ENCODE results near the gene SNAP47. TPM values are rescaled to one million over a fixed set of nuclear protein-coding genes. Genes with fewer than 3 reads are reported as not detected.

Gene SNAP47
- total and polyA plus RNA-seq, 9 of the 15 experiments (the other 6 are each of a cell fraction or from before 2014, with no cell fraction given), result 2.5 to 41.3 (median 32.6) TPM

DNA sequence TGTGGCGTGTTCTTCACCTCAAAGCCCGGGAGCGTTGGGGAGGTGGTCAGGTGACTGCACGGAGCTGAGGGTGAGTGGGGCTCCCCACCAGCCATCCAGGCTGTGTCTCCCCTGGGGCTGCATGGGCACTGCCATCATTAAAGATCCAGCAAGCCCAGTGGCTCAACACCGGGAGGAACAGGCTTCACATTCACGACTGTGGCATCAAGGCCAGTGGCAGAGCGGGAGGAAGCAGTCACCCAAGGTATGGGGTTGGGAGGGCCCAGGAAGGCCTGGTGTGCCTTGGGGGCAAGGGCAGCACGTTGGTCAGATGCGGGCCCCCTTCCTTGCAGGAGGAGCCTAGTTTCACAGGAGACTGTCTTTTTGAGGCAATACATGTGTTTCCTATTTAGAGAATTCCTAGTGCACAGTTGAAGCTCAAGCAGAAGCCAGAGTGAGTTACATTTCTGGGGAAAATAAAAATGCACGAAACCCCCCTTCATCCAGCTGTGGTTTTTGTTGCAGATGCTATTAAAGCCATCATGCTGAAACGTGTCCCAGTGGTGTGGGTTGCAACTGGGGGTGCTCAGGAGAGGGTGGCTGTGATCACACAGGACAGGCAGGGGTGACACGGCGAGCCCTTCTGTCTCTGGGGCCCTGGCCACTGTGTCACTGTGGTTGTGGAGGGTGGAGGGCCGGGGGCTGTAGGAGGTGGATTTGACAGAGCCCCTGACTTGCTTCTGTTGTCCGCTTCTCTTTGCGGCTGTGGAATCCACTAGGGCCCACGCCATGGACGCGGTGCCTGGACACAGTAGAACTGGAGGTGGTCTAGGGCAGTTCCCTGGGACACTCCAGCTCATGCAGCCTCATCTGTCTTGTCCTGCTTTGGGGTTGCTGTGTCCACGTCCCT, 34.1 kb downstream of the SNAP47 start:
- Histone ChIP-seq H3K9me1 (ENCODE audit: control insufficient read depth, insufficient read depth, low read length) (peaks cover 3% of the 10 kb centered on the region), H3K4me2 (ENCODE audit: insufficient read depth, low read length) (no peak overlapping the region), H3K27ac (ENCODE audit: extremely low read depth, low read depth, low read length) (no peak overlapping the region), H3K27me3 (ENCODE audit: control insufficient read depth in 2 of 2, insufficient read depth in 2 of 2, low read length in 2 of 2) (no peaks in the 10 kb centered on the region), H4K20me1 (replicated peaks; ENCODE audit: control insufficient read depth, insufficient read depth, low read length) (0 out of 2 replicates have a peak, but pooled peaks cover 5% of the 10 kb centered on the region), H3K9me3 (replicated peaks; ENCODE audit: control insufficient read depth, insufficient read depth, low read depth, low read length) (no peaks in the 10 kb centered on the region), H3K4me1 (replicated peaks in 1 of 2; ENCODE audit: control insufficient read depth in 2 of 2, insufficient read depth in 2 of 2, low read length in 2 of 2) (peaks cover 0 to 3% of the 10 kb centered on the region in 2 experiments; a peak in 1 of 5 replicates), H3K9ac (ENCODE audit: insufficient read depth in 1 of 2, low read depth in 2 of 2, low read length in 2 of 2) (peak overlapping the region in 1 of 2 experiments; percentile 31; a peak in 2 of 4 replicates), H3K4me3 (no peak overlapping the region), H3K36me3 (ENCODE audit: control insufficient read depth, insufficient read depth, low read length) (peaks cover 46% of the 10 kb centered on the region; the same call in 2 of the 3 replicates), H3K79me2 (ENCODE audit: control insufficient read depth, insufficient read depth, low read length) (no peaks in the 10 kb centered on the region), H2AFZ (ENCODE audit: low read depth, low read length) (no peak overlapping the region)
- no peak for FAIRE-seq
- BruUV-seq (replicated peaks), result no TSS peak
- in situ Hi-C loops (cut with MboI) (loop anchor here (10.0 kb wide), 1 partner anchor 166 kb away; no protein-coding TSS in a partner anchor), intact Hi-C loops (cut with micrococcal nuclease) (no loop called here)
- CTCF ChIA-PET (ENCODE audit: low intra/inter-chr PET ratio), result no interaction called here
- 88% methylated on average over 20 of the region's 20 CpGs for whole genome bisulfite sequencing (ENCODE audit: insufficient coverage, low coverage, missing lambda C conversion rate)
- no peak for TF ChIP-seq MTF1 (CRISPR knock-in tag; IDR thresholded peaks at IDR 0.05; ENCODE audit: borderline replicate concordance)
- no peak for TF ChIP-seq KLF10 (CRISPR knock-in tag; IDR thresholded peaks at IDR 0.05)
- POLR2A ChIA-PET, result interaction anchor here (0.7 kb wide), 3 partner anchors 183 to 1132 kb away, joined by 3 to 4 read pairs (median 3); no protein-coding TSS in a partner anchor
- no peak for DNase-seq (ENCODE audit: extremely low read depth in 1 of 4, low spot score in 3 of 4)
- no peak for ATAC-seq

DNA sequence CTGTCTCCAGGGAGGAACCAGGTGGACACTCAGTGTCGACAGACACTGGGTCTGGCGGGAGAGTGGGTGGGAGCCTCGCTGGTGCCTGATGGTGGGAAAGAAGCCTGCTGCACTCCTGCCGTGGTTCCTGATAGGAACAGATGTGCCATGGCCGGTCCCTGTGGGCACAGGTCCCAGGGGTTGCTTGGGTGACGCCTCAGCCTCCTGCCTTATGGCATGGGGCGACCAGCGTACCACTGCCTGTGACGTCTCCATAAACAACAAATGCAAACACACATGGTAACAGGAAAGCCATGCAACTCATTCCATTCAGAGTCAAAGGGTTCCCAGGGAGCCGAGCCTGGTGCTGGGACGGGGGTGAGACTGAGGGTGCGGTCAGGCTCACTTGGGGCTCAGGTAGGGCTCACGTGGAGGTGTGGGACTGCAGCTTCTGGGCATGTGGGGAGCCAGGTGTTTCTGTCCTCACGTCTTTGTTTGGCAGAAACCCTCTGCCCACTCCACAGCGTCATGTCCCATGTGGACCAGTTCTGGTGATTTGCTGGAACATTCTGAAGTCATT, 34.8 kb downstream of the SNAP47 start:
- FAIRE-seq, result no peak
- Histone ChIP-seq H3K4me2 (ENCODE audit: insufficient read depth, low read length) (no peak overlapping the region), H3K4me3 (no peak overlapping the region), H3K27ac (ENCODE audit: extremely low read depth, low read depth, low read length) (no peak overlapping the region), H3K4me1 (replicated peaks in 1 of 2; ENCODE audit: control insufficient read depth in 2 of 2, insufficient read depth in 2 of 2, low read length in 2 of 2) (peaks cover 0 to 3% of the 10 kb centered on the region in 2 experiments; a peak in 1 of 5 replicates), H3K9me3 (replicated peaks; ENCODE audit: control insufficient read depth, insufficient read depth, low read depth, low read length) (no peaks in the 10 kb centered on the region), H3K9ac (ENCODE audit: insufficient read depth in 1 of 2, low read depth in 2 of 2, low read length in 2 of 2) (peak overlapping the region in 1 of 2 experiments; percentile 31; a peak in 1 of 4 replicates), H3K79me2 (ENCODE audit: control insufficient read depth, insufficient read depth, low read length) (no peaks in the 10 kb centered on the region), H3K9me1 (ENCODE audit: control insufficient read depth, insufficient read depth, low read length) (peaks cover 3% of the 10 kb centered on the region), H3K27me3 (ENCODE audit: control insufficient read depth in 2 of 2, insufficient read depth in 2 of 2, low read length in 2 of 2) (no peaks in the 10 kb centered on the region), H3K36me3 (ENCODE audit: control insufficient read depth, insufficient read depth, low read length) (peaks cover 46% of the 10 kb centered on the region; the same call in 2 of the 3 replicates), H2AFZ (ENCODE audit: low read depth, low read length) (no peak overlapping the region), H4K20me1 (replicated peaks; ENCODE audit: control insufficient read depth, insufficient read depth, low read length) (0 out of 2 replicates have a peak, but pooled peaks cover 6% of the 10 kb centered on the region)
- no TSS peak for BruUV-seq (replicated peaks)
- intact Hi-C loops (cut with micrococcal nuclease) (no loop called here), in situ Hi-C loops (cut with MboI) (loop anchor here (10.0 kb wide), 1 partner anchor 165 kb away; no protein-coding TSS in a partner anchor)
- 77% methylated on average over 15 of the region's 15 CpGs for WGBS (ENCODE audit: insufficient coverage, low coverage, missing lambda C conversion rate)
- no peak for ATAC-seq
- ChIA-PET CTCF (ENCODE audit: low intra/inter-chr PET ratio) (interaction anchor here (0.7 kb wide), 1 partner anchor 1362 kb away, joined by 4 read pairs; no protein-coding TSS in a partner anchor), POLR2A (no interaction called here)
- DNase-seq (ENCODE audit: extremely low read depth in 1 of 4, low spot score in 3 of 4), result no peak
- TF ChIP-seq, protein P1, sequence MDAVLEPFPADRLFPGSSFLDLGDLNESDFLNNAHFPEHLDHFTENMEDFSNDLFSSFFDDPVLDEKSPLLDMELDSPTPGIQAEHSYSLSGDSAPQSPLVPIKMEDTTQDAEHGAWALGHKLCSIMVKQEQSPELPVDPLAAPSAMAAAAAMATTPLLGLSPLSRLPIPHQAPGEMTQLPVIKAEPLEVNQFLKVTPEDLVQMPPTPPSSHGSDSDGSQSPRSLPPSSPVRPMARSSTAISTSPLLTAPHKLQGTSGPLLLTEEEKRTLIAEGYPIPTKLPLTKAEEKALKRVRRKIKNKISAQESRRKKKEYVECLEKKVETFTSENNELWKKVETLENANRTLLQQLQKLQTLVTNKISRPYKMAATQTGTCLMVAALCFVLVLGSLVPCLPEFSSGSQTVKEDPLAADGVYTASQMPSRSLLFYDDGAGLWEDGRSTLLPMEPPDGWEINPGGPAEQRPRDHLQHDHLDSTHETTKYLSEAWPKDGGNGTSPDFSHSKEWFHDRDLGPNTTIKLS (IDR thresholded peaks at IDR 0.05; ENCODE audit: borderline replicate concordance, low read depth), result no peak
- TF ChIP-seq, protein P2, sequence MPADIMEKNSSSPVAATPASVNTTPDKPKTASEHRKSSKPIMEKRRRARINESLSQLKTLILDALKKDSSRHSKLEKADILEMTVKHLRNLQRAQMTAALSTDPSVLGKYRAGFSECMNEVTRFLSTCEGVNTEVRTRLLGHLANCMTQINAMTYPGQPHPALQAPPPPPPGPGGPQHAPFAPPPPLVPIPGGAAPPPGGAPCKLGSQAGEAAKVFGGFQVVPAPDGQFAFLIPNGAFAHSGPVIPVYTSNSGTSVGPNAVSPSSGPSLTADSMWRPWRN (IDR thresholded peaks at IDR 0.05; ENCODE audit: low read depth), result no peak
- no peak for TF ChIP-seq SUPT5H (IDR thresholded peaks at IDR 0.05)
- no peak for TF ChIP-seq MAFK (IDR thresholded peaks at IDR 0.05; ENCODE audit: low read length)
- no peak for TF ChIP-seq POLR2G (IDR thresholded peaks at IDR 0.05; ENCODE audit: low read depth, low read length)
- no peak for TF ChIP-seq PTRF (tag; IDR thresholded peaks at IDR 0.05)
- TF ChIP-seq, protein P3, sequence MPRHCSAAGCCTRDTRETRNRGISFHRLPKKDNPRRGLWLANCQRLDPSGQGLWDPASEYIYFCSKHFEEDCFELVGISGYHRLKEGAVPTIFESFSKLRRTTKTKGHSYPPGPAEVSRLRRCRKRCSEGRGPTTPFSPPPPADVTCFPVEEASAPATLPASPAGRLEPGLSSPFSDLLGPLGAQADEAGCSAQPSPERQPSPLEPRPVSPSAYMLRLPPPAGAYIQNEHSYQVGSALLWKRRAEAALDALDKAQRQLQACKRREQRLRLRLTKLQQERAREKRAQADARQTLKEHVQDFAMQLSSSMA (CRISPR knock-in tag; IDR thresholded peaks at IDR 0.05), result no peak
